GOT3 (cell line): ENCODE results near the gene KRTAP6-2.

Experiments used
- DNase-seq: peaks from one replicate; lab custom pipeline; 2025; ENCODE audit warnings: mixed read lengths; lab: John Stamatoyannopoulos, UW

Gene KRTAP6-2

GRCh38 chr21:30567617-30568016, 31.1 kb downstream of the KRTAP6-2 start:
- no peak for DNase-seq

GRCh38 chr21:30563630-30564029, 35.1 kb downstream of the KRTAP6-2 start:
- DNase-seq: no peak

- DNase-seq: no peak
These were observed 35.6 kb downstream of the KRTAP6-2 start for GRCh38 chr21:30563072-30563471.

DNA sequence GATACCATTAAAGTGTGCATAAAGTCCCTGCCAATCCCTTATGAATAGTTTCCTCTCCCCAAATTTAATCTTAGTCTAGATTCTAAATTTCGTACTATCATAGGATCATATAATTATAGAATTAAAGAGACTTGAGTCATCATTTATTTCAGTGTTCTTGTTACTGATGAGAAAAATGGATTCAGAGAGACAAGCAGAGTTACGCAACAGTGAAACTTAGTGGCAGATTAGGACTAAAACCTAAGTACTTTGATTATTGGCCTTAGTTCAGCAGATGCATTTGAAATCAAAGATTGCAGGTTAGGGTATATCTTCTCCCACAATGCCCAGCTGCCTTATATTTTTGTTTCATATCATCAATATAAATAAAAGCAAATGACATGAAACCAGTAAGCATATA, 36.7 kb downstream of the KRTAP6-2 start:
- DNase-seq: no peak

GRCh38 chr21:30561264-30561895, 37.3 kb downstream of the KRTAP6-2 start, which contains the start of gene KRTAP19-7:
Gene KRTAP19-7, minus strand, starts transcription at chr21:30561314. Its CDS starts 25 bp downstream, at chr21:30561289.
- no peak for DNase-seq

DNA sequence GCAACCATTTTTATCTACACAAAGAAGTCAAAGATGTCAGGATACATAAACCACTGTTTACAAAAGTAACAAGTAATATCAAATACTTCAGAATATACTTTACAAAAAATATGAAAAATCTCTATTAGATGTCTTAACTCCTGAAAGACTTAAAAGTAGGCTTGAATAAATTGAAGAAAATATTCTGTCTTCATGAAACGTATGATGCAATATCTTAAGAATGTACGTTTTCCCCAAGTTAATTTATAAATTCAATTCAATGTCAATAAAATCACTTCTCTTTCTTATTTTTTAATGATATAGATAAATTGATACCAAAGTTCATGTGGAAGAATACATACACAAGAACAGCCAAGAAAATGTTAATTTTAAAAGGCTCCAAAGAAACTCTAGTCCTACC, 43.6 kb downstream of the KRTAP6-2 start:
- no peak for DNase-seq

GRCh38 chr21:30552782-30553181, 45.9 kb downstream of the KRTAP6-2 start:
- no peak for DNase-seq
